DMS153 treated with DMSO at 0.1 percent for 48 hours (cell line): Measurements from ENCODE around the gene FAF1.
"Not testable (repeated sequence)": the region's sequence is repeated elsewhere in the genome, so short reads cannot be mapped to it uniquely, and the experiment has no call there.

Source experiments
- DNase-seq: peaks from one replicate; lab custom pipeline; 2025; ENCODE audit not compliant: unreplicated experiment; lab: John Stamatoyannopoulos, UW

FAF1 gene

DNA sequence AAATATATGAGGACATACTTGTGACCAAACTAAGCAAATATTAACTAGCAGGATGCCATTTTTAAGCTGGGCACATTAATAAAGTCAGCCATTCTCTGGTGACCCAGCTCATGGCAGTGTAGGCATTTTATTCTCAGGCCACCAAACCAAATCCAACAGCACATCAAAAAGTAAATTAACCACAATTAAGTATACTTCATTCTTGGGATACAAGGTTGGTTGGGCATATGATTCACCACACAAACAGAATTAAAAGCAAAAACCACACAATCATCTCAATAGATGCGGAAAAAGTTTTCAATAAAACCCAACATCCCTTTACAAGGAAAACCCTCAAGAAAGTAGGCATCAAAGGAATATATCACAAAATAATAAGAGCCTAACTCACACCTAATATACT is 101.3 kb downstream of the FAF1 start:
- DNase-seq: no peak

DNA sequence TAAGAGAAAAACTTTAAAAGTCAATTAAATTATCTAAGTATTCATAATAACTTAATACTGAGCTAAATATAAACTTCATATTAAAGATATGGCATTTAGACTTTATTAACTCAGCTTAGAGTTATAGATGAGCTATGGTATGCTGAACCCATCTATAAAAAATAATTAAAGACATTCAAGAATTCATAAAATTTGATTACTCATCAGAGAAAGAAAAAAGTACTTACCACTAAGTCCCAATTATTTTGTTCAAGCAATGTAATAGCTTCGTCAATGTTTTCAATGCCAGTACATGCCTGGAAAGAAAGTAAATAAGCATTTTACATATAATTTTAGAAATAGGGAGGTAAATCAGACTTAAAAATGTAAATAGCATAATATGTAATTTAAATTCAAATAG is 102.4 kb downstream of the FAF1 start:
- no peak for DNase-seq

DNA sequence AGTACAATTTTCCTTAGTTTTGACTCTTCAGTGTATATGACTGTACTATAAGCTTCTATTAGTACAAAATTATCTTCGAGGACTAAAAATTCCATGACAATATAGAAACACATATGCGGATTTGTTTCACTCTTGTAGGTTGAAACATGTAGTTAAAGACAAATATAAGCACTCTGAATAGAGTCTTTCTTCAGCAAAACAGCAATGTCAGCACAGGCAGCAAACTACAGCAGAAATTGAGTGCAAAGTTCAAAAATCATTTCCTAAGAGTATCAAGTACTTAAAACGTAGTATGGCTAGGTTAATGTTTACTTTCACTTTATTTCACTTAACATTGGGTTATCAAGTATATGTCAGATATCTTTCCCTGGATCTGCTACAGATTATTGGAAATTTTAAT is 106.7 kb downstream of the FAF1 start:
- no peak for DNase-seq

DNA sequence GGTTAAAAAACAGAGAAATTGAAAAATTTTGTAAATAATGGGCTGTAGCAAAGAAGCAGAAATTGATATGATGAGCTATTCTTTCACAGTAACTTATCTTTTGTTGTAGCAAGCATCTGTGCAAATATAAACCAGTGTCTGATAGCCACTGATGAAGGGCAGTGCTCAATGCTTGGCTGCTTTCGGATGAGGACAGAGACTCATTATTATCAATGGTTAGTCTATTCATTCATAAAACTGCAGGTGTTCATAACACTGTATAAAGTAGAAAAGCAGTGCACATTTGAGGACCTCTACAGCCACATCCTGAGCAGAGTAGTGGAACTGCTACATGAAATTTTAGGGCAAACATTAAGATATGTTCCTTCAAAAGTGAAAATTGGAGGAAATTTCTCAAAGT is 107.2 kb downstream of the FAF1 start:
- no peak for DNase-seq

DNA sequence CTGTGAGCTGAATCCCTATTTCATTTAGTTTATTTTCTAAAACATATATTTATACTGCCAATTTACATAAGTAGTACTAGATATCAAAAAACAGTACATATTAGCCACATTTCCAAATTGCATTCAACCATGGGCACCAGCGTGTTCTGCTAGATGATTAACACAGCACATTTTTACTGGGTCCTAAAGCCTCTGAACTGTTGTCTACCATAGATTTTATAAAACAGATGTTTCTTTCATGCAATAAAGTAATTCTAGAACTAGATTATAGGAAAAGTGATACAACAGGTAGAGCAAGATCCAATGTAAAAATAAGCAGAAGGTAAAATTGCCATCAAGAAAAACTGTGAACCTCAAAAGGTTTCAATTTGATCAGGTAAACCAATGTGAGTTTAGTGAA is 108.6 kb downstream of the FAF1 start:
- DNase-seq: no peak

DNA sequence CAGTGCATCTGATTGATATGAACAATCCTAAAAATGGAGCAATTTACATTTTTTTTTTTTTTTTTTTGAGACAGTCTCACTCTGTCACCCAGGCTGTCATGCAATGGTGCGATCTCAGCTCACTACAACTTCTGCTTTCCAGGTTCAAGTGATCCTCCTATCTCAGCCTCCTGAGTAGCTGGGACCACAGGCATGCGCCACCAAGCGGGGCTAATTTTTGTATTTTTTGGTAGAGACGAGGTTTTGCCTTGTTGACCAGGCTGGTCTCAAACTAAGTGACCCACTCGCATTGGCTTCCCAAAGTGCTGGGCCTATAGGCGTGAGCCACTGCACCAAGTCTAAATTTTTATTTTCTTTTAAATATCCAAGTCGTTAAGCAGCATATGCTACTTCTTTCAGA is 109.0 kb downstream of the FAF1 start:
- DNase-seq: no peak

DNA sequence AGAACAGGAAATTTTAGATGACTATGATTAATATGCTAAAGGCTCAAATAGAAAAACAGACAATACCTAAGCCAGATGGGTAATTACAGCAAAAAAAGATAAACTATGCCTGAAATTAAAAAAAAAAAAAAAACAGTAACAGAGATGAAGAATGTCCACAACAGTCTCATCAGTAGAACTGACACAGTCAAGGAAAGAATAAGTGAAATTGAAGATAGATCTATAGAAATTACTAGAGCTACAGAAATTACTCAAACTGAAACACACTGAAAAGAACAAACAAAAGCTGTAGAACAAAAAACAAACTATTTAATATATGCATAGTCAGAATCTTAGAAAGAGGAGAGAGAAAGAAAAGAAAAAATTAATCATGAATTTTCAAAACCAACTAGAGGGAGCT is 112.8 kb downstream of the FAF1 start:
- no peak for DNase-seq

DNA sequence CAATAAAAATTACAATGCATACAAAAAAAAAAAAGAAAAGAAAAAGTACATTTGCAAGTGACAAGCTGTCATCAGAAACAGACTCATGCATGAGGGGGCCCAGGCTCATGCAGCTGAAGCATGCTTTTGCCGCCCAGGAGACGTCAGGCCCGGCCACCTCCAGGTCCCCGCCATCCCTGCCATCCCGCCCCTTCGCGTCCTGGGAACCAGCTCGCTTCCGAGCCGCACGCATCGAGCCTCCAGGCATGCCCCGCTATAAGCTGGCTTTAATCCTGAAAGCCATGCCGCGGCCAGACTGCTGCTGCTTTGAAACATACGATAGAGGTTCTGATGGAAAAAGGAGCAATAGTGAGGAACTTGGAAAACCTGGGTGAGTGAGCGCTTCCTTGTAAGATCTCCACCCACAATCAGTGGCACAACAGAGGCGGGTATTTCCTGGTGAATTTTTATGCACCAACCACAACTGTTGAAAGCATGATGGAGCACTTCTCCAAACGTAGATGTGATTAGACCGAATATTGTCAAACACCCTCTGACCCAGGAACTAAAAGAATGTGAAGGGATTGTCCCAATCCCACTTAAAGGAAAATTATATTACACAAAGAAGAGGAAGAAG is 113.7 kb downstream of the FAF1 start:
- no peak for DNase-seq

DNA sequence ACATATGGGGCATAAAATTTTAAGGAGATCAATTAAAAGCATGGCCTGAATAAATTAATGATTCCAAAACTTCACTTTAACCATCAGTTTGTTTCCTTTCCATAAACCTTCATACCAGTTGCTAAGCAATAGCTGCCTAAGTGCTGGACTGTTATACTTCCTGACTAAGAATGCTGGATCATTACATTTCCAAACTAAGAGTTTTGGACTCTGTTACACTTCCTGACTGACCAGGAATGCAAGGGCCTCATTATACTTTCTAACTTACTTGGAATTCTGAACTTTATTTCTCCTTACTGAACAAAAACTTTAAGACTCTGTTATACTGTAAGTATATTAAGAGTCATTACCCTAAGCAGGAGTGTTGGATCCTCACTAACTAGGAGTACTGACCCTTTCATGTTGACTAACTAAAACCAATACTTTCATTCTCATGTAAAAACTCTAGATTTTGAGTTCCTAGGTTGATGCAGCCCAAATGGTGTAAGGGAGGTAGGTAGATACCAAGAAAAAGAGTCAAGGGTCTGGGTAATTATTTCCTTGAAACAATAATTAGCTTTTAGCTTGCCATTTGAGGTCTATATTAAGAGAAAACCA is 118.2 kb downstream of the FAF1 start:
- DNase-seq: no peak

DNA sequence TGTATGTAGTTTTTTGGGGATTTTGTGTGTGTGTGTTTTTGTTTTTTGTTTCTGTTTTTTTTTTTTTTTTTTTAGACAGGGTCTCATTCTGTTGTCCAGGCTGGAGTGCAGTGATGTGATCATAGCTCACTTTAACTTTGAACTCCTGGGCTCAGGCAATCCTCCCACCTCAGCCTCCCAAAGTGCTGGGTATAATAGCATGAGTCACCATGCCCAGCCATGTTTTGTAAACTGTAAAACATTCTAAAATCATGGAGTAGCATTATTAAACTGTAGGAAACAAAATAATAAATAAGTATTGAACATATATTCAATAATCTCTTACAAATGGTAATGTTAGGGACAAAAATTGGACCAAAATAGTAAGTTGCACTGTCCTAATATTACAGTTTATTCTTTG is 124.0 kb downstream of the FAF1 start:
- no peak for DNase-seq

DNA sequence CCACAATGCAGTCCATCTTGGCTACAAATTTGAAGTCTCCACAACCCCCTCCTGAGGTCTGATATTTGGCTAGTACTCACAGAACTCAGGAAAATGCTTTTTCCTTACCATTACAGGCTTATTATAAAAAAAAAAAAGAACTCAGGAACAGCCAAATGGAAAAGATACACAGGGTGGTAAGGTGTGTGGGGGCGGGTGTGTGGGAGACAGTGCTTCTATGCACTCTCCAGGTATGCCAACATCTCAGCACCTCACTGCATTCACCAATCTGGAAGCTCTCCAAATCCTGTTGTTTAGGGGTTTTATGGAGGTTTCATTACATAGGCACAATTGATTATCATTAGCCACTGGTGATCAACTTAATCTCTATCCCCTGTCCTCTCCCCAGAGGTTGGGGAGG is 126.9 kb downstream of the FAF1 start:
- no peak for DNase-seq

DNA sequence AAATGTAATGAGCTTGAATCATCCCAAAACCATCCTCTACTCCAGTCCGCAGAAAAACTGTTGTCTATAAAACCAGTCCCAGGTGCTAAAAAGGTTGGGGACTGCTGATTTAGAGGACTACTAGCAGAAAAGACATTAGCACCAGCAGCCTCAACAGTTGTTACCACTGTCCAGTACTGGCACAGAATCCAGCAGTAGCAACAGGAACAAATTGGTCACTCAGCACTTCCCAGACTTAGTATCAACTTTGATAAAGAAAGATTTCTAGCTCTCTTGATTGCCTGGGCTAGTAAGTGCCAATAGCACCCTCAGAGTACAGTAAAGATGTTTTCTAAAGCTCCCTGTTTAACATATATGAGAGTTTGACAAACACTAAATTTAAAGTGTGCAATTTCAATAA is 127.9 kb downstream of the FAF1 start:
- no peak for DNase-seq

DNA sequence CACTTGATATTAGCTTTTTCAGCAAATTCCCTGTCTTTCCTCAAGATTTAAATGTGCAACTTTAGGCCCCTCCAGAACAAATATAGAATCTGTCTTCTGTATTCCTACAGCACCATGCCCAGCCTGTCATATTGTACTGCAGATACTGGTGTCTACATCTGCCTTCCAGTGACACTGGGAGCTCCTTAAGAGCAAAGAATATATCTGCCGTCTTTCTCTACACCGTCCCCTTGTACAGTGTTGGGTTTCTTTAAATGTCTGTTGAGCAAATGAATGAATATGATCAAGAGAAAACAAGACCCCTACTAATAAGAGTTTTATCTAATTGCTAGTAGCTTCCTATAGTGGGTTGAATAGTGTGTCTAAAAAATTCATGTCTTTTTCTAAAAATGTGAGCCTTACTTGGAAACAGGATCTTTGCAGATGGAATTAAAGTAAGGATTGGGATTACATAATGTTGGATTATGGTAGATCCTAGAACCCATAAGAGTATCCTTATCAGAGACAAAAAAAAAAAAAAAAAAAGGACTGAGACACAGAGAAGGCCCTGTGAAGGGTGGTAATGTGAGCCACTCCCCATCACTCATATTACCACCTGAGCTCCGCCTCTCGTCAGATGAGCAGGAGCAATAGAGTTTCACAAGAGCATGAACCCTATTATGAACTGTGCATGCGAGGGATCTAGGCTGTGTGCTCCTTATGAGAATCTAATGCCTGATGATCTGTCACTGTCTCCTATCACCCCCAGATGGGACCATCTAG is 128.6 kb downstream of the FAF1 start:
- DNase-seq: no peak

DNA sequence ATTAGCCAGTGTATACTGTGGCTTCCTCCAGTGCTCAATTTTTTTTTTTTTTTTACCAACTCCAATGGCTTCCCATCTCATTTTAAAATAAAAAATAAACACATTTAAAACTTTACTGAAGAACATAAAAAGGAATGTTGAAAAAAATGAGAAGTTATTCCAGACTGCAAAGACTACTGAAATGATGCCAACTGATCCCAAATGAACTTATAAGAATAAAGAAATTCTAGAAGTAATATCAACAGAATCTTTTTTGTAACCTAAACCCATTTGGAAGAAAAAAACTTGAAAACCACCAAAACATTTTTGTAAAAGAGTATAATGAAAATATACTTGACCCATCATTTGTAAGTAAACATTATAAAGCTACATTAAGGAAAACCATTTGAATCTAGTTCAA is 129.4 kb downstream of the FAF1 start:
- DNase-seq: no peak

DNA sequence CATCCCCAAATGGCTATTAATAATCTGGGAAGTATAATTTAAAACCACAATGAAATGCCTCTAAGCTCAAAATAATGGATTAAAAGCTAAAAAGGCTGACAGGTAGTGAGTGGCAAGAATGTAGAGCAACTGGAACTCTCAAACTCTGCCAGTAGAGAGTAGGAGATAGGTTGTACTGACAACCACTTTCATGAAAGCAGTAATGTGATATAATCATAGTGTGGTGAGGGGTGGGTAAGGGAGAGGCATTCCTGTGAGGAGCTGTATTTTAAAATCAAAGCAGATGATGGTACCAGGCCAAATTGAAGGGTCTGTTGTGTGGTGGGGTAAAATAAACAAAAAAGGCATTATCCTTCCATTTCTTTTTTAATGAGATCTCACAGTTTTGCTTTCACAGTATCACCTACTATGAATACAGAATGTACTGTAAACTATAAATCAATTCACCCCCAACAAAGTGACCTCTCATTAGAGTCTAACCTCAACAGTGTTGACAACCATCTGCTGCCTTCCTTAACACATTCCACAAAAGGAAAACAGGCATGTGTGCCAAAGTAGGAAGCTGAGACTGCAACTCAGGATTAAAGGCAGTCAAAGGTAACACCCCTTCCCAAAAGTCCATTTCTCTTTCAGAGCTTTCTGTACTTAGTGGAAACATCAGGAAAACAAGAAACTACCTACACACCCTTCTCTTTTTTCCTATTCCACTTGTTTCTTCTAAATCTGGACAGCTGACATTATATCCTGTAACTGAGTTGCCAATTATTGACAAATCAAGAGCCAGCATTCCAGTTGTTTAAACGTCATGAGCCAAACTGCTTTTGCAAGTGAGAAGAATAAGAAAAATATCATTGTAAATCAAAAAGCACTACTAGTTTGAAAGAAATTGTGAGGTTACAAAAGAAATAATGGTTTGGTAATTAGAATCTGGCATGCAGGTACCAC is 130.8 kb downstream of the FAF1 start:
- DNase-seq: no peak

DNA sequence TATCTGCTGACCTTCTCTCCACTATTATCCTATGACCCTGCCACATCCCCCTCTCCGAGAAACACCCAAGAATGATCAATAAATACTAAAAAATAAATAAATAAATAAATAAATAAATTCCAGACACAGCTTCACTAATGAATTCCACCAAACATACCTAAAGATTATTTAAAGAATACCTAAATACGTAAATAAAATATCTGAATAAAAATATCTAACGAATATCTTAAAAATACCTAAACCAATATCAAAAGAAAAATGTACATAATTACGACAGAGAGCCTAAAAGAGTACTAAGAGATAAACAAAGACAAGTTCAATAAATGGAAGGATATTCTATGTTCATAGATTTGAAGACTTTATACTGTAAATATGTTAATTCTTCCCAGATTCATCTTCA is 132.5 kb downstream of the FAF1 start:
- DNase-seq: no peak

DNA sequence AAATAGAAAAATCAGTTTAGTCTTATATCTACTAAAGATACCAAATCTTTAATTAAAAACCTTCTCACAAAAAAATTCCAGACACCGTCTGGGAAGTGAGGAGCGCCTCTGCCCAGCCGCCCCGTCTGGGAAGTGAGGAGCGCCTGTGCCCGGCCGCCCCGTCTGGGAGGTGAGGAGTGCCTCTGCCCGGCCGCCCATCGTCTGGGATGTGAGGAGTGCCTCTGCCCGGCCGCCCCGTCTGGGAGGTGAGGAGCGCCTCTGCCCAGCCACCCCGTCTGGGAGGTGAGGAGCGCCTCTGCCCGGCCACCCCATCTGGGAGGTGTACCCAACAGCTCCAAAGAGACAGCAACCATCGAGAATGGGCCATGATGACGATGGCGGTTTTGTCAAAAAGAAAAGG is 133.3 kb downstream of the FAF1 start:
- not testable (repeated sequence) for DNase-seq

DNA sequence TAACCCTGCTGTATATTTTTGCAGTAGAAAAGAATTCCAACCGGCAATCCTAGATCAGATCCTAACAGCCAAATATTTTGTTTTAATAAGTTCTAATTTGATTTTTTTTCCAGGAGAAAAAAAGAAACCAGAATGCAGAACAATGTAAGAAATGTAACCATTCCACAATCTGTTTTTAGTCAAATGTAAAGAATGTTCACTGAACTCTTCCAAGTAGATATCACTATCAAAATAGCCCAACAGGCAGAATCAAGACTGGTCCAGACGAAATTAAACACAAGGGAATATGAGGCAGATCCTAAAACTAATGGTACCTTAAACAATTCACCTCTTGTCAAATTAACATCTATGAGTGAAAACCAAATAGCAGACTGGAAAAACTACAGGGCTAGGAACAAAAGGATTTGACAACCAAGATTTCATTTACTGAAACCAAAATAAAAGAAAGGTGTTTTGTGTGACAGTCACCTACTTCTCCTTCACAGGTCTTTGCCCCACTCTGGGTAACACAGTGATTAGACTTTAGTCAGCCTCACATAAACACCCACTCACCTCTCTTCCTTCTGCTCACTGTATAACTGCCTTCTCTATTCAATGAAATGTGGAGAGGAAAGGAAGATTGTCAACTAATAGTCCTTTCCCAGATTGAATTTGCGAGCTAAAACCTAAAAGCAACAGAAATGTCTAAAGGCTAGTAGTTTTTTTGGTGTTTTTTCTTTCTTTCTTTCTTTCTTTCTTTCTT is 137.9 kb downstream of the FAF1 start:
- DNase-seq: no peak

DNA sequence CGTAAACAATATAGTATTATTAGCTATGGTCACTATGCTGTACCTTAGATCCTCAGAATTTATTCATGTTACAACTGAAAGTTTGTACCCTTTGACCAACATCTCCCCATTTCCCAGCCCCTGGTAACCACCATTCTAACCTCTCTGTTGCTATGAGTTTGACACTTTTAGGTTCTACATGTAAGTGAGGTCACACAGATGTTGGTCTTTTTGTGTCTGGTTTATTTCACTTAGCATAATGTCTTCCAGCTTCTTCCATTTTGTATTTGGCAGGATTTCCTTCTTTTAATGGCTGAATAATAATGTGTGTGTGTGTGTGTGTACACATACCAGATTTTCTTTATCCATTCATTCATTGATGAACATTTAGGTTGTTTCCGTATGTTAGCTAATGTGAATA is 139.5 kb downstream of the FAF1 start:
- DNase-seq: no peak

DNA sequence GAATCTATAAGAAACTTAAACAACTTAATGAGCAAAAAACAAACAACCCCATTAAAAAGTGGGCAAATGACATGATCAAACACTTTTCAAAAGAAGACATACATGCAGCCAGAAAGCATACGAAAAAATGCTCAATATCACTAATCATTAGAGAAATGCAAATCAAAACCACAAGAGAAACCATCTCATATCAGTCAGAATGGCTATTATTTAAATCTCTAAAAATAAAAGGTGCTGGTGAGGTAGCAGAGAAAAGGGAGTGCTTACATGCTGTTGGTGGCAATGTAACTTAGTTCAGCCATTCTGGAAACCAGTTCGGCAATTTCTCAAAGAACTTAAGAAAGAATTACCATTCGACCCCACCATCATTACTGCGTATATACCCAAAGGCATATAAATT is 147.7 kb downstream of the FAF1 start:
- DNase-seq: no peak

DNA sequence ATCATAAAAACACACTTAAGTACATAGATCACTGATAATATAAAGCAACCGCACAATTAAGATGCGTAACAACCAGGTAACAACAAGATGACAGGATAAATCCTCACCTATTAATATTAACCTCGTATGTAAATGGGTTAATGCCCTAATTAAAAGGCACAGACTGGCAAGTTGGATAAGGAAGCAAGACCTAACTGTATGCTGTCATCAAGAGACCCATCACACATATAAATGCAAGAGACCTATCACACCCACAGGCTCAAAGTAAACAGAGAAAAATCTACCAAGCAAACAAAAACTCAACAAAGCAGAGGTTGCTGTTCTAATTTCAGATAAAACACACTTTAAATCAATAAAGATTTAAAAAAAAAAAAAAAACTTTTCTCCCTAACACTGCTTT is 151.8 kb downstream of the FAF1 start:
- no peak for DNase-seq
